ENCODE results near the gene SHTN1. TPM values are rescaled to one million over a fixed set of nuclear protein-coding genes. Genes with fewer than 3 reads are reported as not detected.

The SHTN1 gene
- total and polyA plus RNA-seq, 2 experiments from 2014 or later: 6.7 to 8.0 TPM

DNA sequence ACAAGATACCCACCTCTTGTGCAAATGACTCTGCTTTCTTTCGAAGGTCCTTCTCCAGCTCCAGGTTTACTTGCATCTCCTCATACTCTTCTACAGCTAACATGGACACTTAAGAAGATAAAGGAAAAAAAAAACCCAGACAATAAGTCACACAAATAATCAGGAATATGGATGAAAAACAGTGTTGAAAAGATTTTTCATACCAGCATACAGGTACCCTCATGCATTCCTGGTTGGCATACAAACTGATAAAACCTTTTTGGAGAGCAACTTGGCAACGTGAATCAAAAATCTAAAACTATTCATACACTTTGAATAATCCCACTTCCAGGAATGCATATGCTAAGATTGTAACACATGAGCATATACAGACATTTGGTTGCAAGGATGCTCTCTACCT is 60.1 kb downstream of the SHTN1 start:
- Mint-ChIP-seq H3K27ac (no peak overlapping the region), H3K9me3 (no peaks in the 10 kb centered on the region), H3K36me3 (ENCODE audit: low read depth) (peaks cover 6% of the 10 kb centered on the region), H3K4me3 (no peak overlapping the region), H3K4me1 (peaks cover 19% of the 10 kb centered on the region), H3K27me3 (ENCODE audit: insufficient read depth, low read depth, poor library complexity) (no peaks in the 10 kb centered on the region)
- DNase-seq (ENCODE audit: low spot score) (no peak), ATAC-seq (no peak)
- Histone ChIP-seq H3K36me3 (ENCODE audit: insufficient read depth) (peaks cover 2% of the 10 kb centered on the region; the same call in 1 of the 2 replicates), H3K27ac (ENCODE audit: low read depth) (no peak overlapping the region), H3K9me2 (ENCODE audit: insufficient read depth) (no peaks in the 10 kb centered on the region), H3K4me2 (no peak overlapping the region), H2AFZ (no peak overlapping the region), H3K27me3 (ENCODE audit: insufficient read depth) (no peaks in the 10 kb centered on the region), H4K20me1 (replicated peaks; ENCODE audit: insufficient read depth) (no peaks in the 10 kb centered on the region), H3K4me3 (no peak overlapping the region), H3K4me1 (ENCODE audit: insufficient read depth) (peaks cover 16% of the 10 kb centered on the region; the same call in 1 of the 2 replicates), H3K79me2 (replicated peaks; ENCODE audit: insufficient read depth) (no peaks in the 10 kb centered on the region), H3F3A (replicated peaks; ENCODE audit: low read depth) (no peaks in the 10 kb centered on the region)
- TF ChIP-seq JUNB (IDR thresholded peaks at IDR 0.05; ENCODE audit: unreplicated experiment) (no peak), POLR2AphosphoS5 (IDR thresholded peaks at IDR 0.05; ENCODE audit: low read depth) (no peak), STAT1 (IDR thresholded peaks at IDR 0.05; ENCODE audit: unreplicated experiment) (no peak), ZNF114 (CRISPR knock-in tag; IDR thresholded peaks at IDR 0.05) (no peak), EZH2 (IDR thresholded peaks at IDR 0.05; ENCODE audit: low read depth, unreplicated experiment) (no peak), REST (IDR thresholded peaks at IDR 0.05; ENCODE audit: unreplicated experiment) (no peak), CREB1 (CRISPR knock-in tag; IDR thresholded peaks at IDR 0.05; ENCODE audit: low read depth) (no peak), NANOG (IDR thresholded peaks at IDR 0.05; ENCODE audit: borderline replicate concordance) (no peak), EZH2phosphoT487 (IDR thresholded peaks at IDR 0.05; ENCODE audit: unreplicated experiment) (no peak), ZNF331 (CRISPR knock-in tag; IDR thresholded peaks at IDR 0.05; ENCODE audit: low read depth) (no peak)
- TF ChIP-seq, protein P1, sequence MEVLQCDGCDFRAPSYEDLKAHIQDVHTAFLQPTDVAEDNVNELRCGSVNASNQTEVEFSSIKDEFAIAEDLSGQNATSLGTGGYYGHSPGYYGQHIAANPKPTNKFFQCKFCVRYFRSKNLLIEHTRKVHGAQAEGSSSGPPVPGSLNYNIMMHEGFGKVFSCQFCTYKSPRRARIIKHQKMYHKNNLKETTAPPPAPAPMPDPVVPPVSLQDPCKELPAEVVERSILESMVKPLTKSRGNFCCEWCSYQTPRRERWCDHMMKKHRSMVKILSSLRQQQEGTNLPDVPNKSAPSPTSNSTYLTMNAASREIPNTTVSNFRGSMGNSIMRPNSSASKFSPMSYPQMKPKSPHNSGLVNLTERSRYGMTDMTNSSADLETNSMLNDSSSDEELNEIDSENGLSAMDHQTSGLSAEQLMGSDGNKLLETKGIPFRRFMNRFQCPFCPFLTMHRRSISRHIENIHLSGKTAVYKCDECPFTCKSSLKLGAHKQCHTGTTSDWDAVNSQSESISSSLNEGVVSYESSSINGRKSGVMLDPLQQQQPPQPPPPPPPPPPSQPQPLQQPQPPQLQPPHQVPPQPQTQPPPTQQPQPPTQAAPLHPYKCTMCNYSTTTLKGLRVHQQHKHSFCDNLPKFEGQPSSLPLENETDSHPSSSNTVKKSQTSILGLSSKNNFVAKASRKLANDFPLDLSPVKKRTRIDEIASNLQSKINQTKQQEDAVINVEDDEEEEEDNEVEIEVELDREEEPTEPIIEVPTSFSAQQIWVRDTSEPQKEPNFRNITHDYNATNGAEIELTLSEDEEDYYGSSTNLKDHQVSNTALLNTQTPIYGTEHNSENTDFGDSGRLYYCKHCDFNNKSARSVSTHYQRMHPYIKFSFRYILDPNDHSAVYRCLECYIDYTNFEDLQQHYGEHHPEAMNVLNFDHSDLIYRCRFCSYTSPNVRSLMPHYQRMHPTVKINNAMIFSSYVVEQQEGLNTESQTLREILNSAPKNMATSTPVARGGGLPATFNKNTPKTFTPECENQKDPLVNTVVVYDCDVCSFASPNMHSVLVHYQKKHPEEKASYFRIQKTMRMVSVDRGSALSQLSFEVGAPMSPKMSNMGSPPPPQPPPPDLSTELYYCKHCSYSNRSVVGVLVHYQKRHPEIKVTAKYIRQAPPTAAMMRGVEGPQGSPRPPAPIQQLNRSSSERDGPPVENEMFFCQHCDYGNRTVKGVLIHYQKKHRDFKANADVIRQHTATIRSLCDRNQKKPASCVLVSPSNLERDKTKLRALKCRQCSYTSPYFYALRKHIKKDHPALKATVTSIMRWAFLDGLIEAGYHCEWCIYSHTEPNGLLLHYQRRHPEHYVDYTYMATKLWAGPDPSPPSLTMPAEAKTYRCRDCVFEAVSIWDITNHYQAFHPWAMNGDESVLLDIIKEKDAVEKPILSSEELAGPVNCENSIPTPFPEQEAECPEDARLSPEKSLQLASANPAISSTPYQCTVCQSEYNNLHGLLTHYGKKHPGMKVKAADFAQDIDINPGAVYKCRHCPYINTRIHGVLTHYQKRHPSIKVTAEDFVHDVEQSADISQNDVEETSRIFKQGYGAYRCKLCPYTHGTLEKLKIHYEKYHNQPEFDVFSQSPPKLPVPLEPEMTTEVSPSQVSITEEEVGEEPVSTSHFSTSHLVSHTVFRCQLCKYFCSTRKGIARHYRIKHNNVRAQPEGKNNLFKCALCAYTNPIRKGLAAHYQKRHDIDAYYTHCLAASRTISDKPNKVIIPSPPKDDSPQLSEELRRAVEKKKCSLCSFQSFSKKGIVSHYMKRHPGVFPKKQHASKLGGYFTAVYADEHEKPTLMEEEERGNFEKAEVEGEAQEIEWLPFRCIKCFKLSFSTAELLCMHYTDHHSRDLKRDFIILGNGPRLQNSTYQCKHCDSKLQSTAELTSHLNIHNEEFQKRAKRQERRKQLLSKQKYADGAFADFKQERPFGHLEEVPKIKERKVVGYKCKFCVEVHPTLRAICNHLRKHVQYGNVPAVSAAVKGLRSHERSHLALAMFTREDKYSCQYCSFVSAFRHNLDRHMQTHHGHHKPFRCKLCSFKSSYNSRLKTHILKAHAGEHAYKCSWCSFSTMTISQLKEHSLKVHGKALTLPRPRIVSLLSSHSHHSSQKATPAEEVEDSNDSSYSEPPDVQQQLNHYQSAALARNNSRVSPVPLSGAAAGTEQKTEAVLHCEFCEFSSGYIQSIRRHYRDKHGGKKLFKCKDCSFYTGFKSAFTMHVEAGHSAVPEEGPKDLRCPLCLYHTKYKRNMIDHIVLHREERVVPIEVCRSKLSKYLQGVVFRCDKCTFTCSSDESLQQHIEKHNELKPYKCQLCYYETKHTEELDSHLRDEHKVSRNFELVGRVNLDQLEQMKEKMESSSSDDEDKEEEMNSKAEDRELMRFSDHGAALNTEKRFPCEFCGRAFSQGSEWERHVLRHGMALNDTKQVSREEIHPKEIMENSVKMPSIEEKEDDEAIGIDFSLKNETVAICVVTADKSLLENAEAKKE (CRISPR knock-in tag; IDR thresholded peaks at IDR 0.05): no peak
- TF ChIP-seq, protein P2, sequence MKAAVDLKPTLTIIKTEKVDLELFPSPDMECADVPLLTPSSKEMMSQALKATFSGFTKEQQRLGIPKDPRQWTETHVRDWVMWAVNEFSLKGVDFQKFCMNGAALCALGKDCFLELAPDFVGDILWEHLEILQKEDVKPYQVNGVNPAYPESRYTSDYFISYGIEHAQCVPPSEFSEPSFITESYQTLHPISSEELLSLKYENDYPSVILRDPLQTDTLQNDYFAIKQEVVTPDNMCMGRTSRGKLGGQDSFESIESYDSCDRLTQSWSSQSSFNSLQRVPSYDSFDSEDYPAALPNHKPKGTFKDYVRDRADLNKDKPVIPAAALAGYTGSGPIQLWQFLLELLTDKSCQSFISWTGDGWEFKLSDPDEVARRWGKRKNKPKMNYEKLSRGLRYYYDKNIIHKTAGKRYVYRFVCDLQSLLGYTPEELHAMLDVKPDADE (IDR thresholded peaks at IDR 0.05): no peak
- TF ChIP-seq, protein P3, sequence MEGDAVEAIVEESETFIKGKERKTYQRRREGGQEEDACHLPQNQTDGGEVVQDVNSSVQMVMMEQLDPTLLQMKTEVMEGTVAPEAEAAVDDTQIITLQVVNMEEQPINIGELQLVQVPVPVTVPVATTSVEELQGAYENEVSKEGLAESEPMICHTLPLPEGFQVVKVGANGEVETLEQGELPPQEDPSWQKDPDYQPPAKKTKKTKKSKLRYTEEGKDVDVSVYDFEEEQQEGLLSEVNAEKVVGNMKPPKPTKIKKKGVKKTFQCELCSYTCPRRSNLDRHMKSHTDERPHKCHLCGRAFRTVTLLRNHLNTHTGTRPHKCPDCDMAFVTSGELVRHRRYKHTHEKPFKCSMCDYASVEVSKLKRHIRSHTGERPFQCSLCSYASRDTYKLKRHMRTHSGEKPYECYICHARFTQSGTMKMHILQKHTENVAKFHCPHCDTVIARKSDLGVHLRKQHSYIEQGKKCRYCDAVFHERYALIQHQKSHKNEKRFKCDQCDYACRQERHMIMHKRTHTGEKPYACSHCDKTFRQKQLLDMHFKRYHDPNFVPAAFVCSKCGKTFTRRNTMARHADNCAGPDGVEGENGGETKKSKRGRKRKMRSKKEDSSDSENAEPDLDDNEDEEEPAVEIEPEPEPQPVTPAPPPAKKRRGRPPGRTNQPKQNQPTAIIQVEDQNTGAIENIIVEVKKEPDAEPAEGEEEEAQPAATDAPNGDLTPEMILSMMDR (conservative IDR thresholded peaks at IDR 0.05; ENCODE audit: low read depth in 2 of 2): no peak
